Small intestine (tissue), 7 donors: ENCODE results near the gene TENM4. TPM values are rescaled to one million over a fixed set of nuclear protein-coding genes. Genes with fewer than 3 reads are reported as not detected.

Source experiments
- DNase-seq, 2 donors: peaks; one replicate each; pipeline versions ENCODE4 v3.0.0 to v3.0.0-alpha.2; 2013
- FAIRE-seq: peaks from 2 replicates; lab custom pipeline; 2012; peaks lifted over from hg19 to GRCh38; lab: Jason Lieb, UNC
- H3K27ac ChIP-seq, 3 donors: one replicate each; pipeline ENCODE4 v1.5.1; 2013; ENCODE audit warnings: low read length in 2 of 3, mild to moderate bottlenecking in 2 of 3, control low read depth in 1 of 3, inconsistent platforms in 1 of 3, low read depth in 1 of 3, moderate library complexity in 1 of 3
- H3K27me3 ChIP-seq, 3 donors: one replicate each; pipeline ENCODE4 v1.6.1; 2013; ENCODE audit warnings: low read length in 3 of 3, inconsistent platforms in 1 of 3; ENCODE audit not compliant: control insufficient read depth in 3 of 3, insufficient read depth in 3 of 3
- H3K36me3 ChIP-seq, 3 donors: one replicate each; pipeline ENCODE4 v1.6.1; 2013; ENCODE audit warnings: low read length in 3 of 3, inconsistent platforms in 1 of 3, low read depth in 1 of 3, mild to moderate bottlenecking in 1 of 3, moderate library complexity in 1 of 3; ENCODE audit not compliant: control insufficient read depth in 3 of 3, insufficient read depth in 2 of 3
- H3K4me1 ChIP-seq, 3 donors: one replicate each; pipeline ENCODE4 v1.6.1; 2013; ENCODE audit warnings: low read length in 2 of 3, inconsistent platforms in 1 of 3, low read depth in 1 of 3, mild to moderate bottlenecking in 1 of 3, moderate library complexity in 1 of 3; ENCODE audit not compliant: control insufficient read depth in 3 of 3, insufficient read depth in 2 of 3
- H3K4me3 ChIP-seq, 3 donors: one replicate each; pipeline ENCODE4 v1.5.1; 2013; ENCODE audit warnings: low read length in 3 of 3, control low read depth in 1 of 3, inconsistent platforms in 1 of 3, low read depth in 1 of 3, mild to moderate bottlenecking in 1 of 3, moderate library complexity in 1 of 3
- H3K9me3 ChIP-seq, 2 donors: one replicate each; pipeline ENCODE4 v1.6.1; 2013; ENCODE audit warnings: low read depth in 1 of 2, low read length in 1 of 2; ENCODE audit not compliant: control insufficient read depth in 2 of 2, insufficient read depth in 1 of 2
- WGBS, 3 donors: extraction: QIAGEN DNeasy Blood & Tissue Kit; methylation state at CpG; one replicate each; pipeline ENCODE4 v1.1.7; 2013; 5-methylcytosine and 5-hydroxymethylcytosine counted together
- polyA plus RNA-seq, 4 donors: library from polyadenylated mRNA; stranded (reverse) in 3 of 4; unstranded in 1 of 4; fragments of 200-250 nt in 3 of 4; fragments of 120-200 nt in 1 of 4; gene quantifications; one replicate each; pipeline versions ENCODE4 v1.2.1 to v1.2.3, GENCODE V29; 2013
- donor health status: healthy with polysubstance abuse.
- donor health status: control.
- donor health status: control.
- donor health status: Bipolar disorder and iron deficiency.
- donor health status: healthy.

TENM4 gene
- polyA plus RNA-seq, 4 donors: under 0.01 to 0.96 (median 0.31) TPM; not detected in 1

DNA sequence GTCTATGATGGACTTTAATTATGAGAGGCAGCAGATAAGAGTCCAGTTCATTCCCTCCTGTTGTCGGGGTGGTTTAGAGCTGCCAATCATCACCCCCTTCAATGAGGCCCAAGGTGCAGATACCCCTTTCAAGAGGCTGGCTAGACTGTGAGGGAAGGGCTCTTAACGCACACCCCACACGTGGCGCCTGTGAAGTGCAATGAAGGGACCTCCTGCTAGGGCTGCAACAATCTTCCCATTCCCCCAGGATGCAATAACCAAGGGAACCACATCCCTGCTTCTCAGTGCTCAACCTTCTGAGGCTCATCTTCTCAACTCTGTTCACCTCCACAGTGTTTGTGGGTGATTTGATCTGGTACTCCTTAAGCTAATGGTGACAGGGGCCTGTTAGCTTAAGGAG is 19.0 kb downstream of the TENM4 start:
- no peak overlapping the region for H3K4me3 ChIP-seq
- 77 to 83% (median 81%) methylated on average over 4 of the region's 4 CpGs for WGBS, 3 donors
- FAIRE-seq: no peak
- H3K27ac ChIP-seq: no peak overlapping the region
- H3K4me1 ChIP-seq: no peaks in the 10 kb centered on the region
- DNase-seq: no peak
- no peaks in the 10 kb centered on the region for H3K36me3 ChIP-seq
- no peaks in the 10 kb centered on the region for H3K27me3 ChIP-seq
- no peaks in the 10 kb centered on the region for H3K9me3 ChIP-seq

DNA sequence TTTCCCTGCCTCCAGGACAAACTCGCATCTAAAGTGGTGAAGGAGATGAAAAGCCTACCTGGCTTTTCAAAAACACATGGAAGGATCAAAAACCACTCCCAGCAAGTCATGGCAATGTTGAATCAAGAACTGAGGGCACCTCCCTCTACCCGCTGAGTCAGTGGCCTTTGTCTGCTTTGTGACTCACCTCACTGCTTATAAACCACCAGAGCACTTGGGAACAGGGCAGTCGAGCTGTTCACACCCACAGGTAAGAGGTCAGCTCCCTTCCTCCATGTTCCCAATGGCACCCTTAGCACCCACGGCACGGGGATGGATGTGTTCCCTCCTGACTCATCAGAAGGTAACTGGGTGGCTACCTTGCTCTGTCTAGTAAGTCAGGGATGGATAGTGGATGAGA is 21.7 kb downstream of the TENM4 start:
- DNase-seq (peak; percentile 32 to 49), FAIRE-seq (no peak)
- Histone ChIP-seq H3K27me3 (no peaks in the 10 kb centered on the region), H3K4me3 (no peak overlapping the region), H3K4me1 (no peaks in the 10 kb centered on the region), H3K9me3 (no peaks in the 10 kb centered on the region), H3K27ac (no peak overlapping the region), H3K36me3 (no peaks in the 10 kb centered on the region)
- WGBS, 3 donors: 44 to 72% (median 52%) methylated on average over 5 of the region's 5 CpGs

DNA sequence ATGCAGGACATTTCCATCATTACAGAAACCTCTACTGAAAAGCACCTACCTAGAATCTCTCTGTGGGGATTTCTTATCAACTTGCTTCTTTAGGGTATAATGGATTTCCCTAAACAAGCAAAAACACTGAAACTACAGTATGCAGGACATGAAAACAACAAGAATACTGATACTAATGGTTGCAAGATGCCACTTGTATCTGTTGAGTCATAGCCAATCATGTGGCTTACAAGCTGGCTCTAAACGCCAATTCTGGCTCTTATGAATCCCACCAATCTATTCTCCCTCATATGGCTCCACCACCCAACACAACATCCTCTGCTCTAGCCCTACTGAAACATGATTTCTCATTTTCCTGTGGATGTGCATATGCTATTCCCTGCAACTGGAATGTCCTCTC is 22.6 kb downstream of the TENM4 start:
- Histone ChIP-seq H3K4me3 (no peak overlapping the region), H3K27ac (no peak overlapping the region), H3K9me3 (no peaks in the 10 kb centered on the region), H3K36me3 (no peaks in the 10 kb centered on the region), H3K27me3 (no peaks in the 10 kb centered on the region), H3K4me1 (no peaks in the 10 kb centered on the region)
- 81 to 85% (median 82%) methylated on average over 1 of the region's 1 CpG for WGBS, 3 donors
- DNase-seq: no peak
- FAIRE-seq: no peak

DNA sequence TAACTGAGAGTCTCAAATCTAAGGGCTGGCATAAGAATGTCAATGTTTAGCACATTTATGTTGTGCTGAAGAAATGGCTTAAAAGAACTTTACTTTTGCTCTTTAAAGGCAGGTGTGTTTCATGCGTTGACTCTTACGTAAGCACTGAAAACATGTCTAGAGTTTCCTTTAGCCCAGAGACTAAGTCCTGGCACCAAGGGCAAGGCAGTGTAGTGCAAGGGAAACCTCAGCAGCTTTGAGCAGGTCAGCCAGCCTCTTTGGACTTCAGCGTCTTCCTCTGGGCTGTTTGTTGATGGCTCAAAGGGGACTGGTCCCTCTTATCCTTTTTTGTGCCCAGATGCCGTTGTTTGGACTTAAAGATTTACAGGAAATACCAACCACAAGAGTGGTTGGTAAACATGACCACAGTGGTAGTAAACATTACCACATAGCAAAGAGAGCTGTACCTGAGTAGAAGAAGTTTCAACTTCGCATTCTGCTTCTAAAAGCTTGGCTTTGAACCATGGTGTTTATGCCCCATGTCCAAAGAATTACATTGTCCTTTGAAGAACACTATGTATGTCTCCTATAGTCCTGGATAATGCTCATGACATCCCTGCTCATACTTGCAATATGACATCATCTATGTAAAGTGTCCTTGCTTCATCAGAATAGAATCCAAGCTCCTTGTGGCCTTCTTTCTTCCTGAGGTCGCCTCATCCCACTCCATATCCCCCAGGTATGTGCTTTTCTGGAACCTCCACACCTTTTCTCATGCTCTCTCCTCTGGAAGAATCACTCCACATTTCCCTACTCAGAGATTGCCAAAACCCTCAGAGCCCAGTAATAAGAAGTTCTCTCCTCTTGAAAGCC is 23.5 kb downstream of the TENM4 start:
- Histone ChIP-seq H3K27ac (no peak overlapping the region), H3K4me3 (no peak overlapping the region), H3K9me3 (no peaks in the 10 kb centered on the region), H3K36me3 (no peaks in the 10 kb centered on the region), H3K27me3 (no peaks in the 10 kb centered on the region), H3K4me1 (no peaks in the 10 kb centered on the region)
- 74 to 87% (median 84%) methylated on average over 6 of the region's 6 CpGs for WGBS, 3 donors
- no peak for FAIRE-seq
- no peak for DNase-seq

DNA sequence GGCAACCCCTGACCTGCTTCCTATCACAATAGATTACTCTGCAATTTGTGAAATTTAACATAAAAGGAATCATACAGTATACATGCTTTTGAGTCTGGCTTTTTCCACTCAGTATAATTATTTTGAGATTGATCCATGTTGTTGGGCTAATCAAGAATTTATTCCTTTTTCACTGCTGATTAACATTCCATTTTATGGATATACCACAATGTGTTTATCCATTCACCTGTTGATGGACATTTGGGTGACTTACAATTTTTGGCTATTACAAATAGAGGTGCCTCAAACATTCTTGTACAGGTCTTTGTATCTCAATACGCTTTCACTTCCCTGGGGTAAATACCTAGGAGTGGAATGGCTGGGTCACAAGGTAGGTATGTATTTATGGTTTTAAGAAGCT is 24.9 kb downstream of the TENM4 start:
- Histone ChIP-seq H3K36me3 (no peaks in the 10 kb centered on the region), H3K4me1 (no peaks in the 10 kb centered on the region), H3K27me3 (no peaks in the 10 kb centered on the region), H3K27ac (no peak overlapping the region), H3K4me3 (no peak overlapping the region), H3K9me3 (no peaks in the 10 kb centered on the region)
- FAIRE-seq (no peak), DNase-seq (no peak)
- WGBS, 3 donors: 93 to 97% (median 96%) methylated on average over 1 of the region's 1 CpG

DNA sequence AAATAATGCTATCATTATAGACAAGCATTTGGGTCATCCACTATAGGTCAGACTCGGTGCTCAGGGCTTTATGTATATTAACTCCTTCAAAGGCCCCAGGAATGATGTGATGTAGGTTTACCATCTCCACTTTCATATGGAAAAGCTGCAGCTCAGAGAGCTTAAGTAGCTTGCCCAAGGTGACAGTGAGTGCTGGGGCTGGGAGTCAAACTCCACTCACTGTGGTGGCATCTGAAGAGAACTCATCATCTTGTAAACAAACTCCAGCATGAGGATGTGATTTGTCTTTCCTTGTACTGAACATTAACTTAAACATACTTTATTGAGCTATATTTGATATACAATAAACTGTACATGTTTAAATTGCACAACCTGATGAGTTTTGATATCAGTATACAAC is 25.4 kb downstream of the TENM4 start:
- FAIRE-seq (no peak), DNase-seq (no peak)
- H3K27me3 ChIP-seq: no peaks in the 10 kb centered on the region
- H3K4me3 ChIP-seq: no peak overlapping the region
- H3K27ac ChIP-seq: no peak overlapping the region
- no peaks in the 10 kb centered on the region for H3K9me3 ChIP-seq
- no peaks in the 10 kb centered on the region for H3K36me3 ChIP-seq
- 68 to 87% (median 78%) methylated on average over 1 of the region's 1 CpG for WGBS, 3 donors
- no peaks in the 10 kb centered on the region for H3K4me1 ChIP-seq

DNA sequence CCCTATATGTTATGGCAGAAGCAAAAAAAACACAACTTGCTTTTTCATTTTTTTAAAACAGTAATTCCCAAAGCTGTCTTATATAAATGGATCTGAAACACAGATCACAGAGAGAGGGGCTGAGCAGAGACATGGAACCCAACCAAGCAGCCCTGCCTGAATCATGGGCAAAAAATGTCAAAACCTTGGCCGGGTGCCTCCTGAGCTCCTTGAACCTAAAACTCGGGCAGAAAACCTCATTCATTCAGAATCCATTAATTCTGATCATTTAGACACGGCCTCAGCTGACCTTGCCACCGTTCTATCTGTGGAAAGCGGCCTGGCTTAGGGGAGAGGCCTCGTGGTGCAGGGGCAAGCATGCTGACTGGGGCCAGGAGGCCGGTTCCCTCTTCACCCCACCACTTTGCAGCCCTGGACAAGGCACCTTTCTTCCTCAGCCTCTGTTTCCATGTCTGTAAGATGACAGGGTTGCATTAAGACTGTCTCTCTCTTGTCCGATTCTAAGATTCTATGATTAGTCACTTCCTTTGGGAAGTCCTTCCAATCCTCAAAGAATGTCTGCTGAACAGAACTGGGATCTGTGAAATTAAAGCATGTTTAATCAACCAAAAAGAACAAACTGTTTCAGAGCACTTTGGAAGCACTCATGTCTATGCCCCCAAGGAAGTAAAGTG is 26.0 kb downstream of the TENM4 start:
- H3K27ac ChIP-seq: peak overlapping the region in 1 of 3 donors; percentile 2
- 61 to 73% (median 66%) methylated on average over 8 of the region's 8 CpGs for WGBS, 3 donors

DNA sequence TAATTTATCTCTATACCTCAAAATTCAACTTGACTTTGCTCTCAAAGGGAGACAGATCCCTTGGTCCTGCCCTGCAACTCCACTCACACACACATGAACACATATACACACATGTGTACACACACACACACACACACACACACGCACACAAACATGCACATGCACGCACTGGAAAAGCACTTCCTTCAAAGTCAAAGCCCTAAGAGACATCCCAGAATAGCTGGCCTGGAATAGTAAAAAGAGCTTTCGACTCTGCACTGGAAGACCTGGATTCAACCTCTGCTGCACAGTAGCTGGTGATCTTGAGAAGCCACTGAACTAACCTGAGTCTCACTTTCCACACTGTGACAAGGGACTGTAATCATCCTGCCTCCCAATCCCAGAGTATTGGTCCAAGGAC is 26.8 kb downstream of the TENM4 start:
- Histone ChIP-seq H3K27me3 (peaks cover 0 to 2% (median 0%) of the 10 kb centered on the region in 3 donors), H3K36me3 (no peaks in the 10 kb centered on the region), H3K4me1 (no peaks in the 10 kb centered on the region), H3K4me3 (no peak overlapping the region), H3K9me3 (no peaks in the 10 kb centered on the region), H3K27ac (no peak overlapping the region)
- no peak for DNase-seq
- WGBS, 3 donors: 71 to 85% (median 79%) methylated on average over 3 of the region's 3 CpGs
- no peak for FAIRE-seq

More for the DNA sequence above, 26.0 kb downstream of the TENM4 start:
- H3K9me3 ChIP-seq: no peaks in the 10 kb centered on the region
- FAIRE-seq (no peak), DNase-seq (no peak)
- H3K4me3 ChIP-seq: no peak overlapping the region
- no peaks in the 10 kb centered on the region for H3K27me3 ChIP-seq
- no peaks in the 10 kb centered on the region for H3K36me3 ChIP-seq
- no peaks in the 10 kb centered on the region for H3K4me1 ChIP-seq
